Activated CD8-positive, alpha-beta memory T cell treated with anti-CD3 and anti-CD28 coated beads, Interleukin-2, amount 50 U/mL, for 1 hour (primary cell): ENCODE data around the gene PTPRU.

Experiments used
- DNase-seq: peaks from one replicate; pipeline ENCODE4 v3.0.0-alpha.2; 2020; ENCODE audit errors: extremely low read depth

Gene PTPRU

DNA sequence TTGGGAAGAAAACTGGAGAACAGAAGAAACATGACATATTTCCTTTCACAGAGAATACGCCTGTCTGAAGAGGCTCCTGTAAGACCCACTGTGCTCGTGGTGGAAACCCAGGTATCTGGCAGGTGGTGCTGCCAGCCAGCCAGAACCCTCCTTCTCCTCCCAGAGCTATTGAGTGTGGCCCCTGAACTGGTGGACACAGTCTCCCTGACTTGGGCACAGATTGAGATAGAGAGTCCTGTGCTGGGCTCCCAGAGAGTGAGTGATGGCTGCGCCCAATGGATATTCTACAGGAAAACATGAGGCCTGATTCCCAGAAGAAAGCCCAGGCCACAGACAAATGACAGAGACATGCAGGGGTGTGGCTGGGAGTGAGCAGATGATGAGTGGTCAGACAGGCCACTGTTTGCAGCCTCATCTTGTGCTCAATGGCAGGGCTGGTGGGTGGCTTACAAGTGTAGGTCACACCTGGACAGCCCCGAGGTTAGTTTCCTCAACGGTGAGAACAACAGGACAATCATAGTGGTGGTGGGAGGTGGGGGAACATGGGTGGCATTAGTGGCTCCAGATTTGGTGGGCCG lies 127.9 kb downstream of the PTPRU start:
- DNase-seq: no peak

DNA sequence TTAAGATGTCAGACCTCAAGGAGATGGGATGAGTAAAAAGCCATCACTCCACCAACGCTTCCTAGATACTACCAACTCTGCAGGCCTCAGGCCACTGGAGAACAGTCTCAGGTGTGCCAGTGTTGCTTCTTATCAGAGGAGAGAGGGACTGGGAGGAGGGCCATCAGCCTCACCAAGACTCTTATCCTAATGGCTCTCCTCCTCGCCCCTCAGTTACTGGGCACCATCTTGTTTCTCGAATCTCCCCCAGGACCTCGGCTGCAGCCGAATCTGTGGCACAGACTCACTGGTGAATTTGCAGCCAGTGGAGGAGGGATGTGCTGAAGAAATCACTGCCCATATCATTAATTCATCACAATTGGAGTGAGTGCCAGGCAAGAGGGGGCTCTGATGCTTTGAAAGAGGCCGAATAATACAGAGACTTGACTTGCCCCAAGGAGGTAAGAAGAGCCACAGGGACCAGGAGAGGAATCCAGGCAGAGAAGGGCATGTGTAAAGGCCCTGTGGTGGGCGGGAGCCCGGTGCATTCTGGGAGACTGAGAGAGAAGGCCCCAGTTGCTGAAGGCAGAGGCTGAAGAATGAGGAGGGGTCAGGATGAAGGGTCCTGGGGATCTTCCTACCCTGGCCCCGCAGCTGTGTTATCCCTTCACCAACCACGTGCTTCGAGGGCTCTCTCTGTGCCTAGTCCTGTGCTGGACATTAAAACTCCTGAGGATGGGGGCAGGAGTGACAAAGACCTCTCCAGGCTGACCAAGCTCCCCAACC lies 129.8 kb downstream of the PTPRU start:
- DNase-seq: no peak

DNA sequence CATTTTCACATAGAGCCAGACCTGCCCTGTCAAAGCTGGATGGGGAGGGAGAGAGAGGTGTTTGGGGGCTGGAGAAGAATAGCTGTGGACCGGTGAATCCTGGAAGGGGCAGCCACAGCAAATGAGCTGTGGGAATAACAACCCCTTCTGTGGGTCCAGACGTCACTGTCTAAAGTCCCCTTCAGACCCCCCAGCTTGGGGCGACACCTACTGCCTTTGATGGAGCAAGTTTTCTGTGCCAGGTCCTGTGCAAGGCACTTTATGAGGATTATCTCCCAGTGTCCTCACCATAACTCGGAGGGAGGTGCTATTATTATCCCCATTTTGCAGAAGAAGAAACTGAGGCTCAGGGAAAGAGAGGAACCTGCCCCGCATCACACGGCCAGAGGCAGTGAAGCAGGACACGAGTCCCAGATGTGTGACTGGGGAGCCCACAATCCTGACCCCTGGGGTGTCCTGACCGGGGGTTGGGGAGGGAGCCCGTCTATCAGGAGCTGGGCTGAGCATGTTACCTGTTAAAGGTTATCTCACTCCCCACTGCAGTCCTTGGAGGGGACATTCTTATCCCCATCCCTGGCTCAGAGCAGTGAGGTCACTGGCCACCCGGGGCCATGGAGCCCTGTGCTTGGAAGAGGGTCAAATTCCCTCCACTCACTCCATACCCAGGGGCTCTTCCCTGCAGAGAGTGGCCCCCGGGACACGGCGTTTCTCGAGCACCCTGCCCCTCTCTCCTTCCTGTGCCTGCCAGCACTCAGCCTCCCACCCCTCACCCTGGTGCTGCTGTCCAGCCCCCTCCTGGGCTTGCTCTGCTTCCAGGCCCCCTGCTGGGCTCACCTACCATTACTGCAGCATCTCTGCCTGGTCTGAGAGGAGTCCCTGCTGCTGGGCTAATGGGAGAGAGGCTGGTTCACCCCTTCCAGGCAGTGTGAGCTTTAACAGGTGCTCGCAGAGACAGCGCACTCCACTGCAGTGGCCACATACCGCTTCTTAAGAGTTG lies 132.9 kb downstream of the PTPRU start:
- no peak for DNase-seq

DNA sequence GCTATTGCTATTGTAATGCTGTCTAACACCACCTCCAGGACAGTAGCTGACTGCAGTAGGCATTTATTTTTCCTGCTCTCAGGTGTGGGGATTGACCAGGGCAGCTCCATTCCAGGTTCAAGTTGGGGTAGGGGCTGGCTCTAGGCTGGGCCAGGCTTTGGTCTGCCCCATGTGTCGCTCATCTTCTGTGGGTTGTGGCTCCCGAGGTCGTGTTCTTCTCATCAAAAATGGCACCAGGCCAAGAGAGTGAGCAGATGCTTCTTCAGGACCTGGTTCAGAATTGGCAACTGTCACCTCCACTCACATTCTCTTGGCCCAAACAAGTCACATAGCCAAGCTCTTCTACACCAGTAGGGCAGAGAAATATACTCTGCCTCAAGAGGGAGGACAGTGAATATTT lies 133.7 kb downstream of the PTPRU start:
- DNase-seq: no peak

DNA sequence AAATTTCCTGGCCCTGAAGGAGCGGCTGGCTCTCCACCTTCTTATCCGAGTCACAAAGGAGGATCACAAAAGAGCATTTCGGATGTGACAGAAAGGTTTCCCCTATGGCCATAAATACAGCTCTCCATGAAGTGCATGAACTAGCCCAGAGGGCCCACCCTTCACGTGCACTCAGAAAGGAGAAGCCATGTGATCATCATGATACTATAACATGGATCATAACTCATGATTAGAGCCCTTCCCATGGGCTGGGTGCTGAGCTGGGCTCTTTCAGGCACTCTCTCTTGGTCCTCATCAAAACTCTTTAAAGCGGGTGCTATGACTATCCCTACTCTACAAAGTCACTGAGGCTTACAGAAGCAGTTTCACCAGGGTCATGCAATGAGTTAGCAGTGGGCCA lies 135.0 kb downstream of the PTPRU start:
- DNase-seq: no peak

DNA sequence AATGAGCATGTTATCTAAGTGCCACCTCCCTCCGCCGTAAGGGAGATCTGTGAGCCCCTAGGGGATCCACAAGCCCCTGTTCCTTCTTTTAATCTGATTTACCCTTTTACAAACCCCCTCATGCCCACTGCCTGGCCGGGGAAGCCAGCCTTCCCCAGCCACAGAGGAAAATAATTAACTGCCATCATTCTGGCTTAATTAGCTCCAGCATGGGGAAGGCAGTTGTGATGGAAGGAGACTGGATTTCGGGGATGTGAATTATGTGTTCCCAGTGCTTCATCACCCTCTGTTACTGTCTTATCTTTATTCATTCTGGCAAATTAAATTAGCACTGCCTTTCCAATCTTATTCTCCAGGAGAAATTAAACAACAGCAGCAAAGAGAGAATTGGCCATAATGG lies 135.8 kb downstream of the PTPRU start:
- DNase-seq: no peak
